ENCODE measurements around the gene CRABP2.

- TF ChIP-seq POLR2A (IDR thresholded peaks at IDR 0.05), result no peak
- no peak for TF ChIP-seq CTCF (IDR thresholded peaks at IDR 0.05)
Observed at GRCh38 chr1:156680056-156680455, 25.3 kb downstream of the CRABP2 start.
